AG04450 (cell line): ENCODE data around the gene ERBB3. TPM values are rescaled to one million over a fixed set of nuclear protein-coding genes. Genes with fewer than 3 reads are reported as not detected.

ENCODE experiments used
- CTCF ChIA-PET: fragments of 300-600, 350-600 bp; formaldehyde crosslinking; extraction: SDS; loops from one replicate; lab custom pipeline; 2022; ENCODE audit warnings: antibody characterized with exemption, inconsistent platforms; lab: Charles Lee
- POLR2A ChIA-PET: fragments of 350-600 bp; formaldehyde crosslinking; extraction: SDS; loops from one replicate; lab custom pipeline; 2021; ENCODE audit warnings: antibody characterized with exemption, inconsistent platforms; lab: Yijun Ruan, JAX
- DNase-seq: peaks from one replicate; pipeline ENCODE4 v3.0.0-alpha.2; 2011; ENCODE audit warnings: low read depth, low spot score
- H3K27ac ChIP-seq: one replicate; pipeline ENCODE4 v1.5.1; 2012; ENCODE audit warnings: low read depth, low read length, control low read depth
- H3K27me3 ChIP-seq: one replicate; pipeline ENCODE4 v1.6.0; 2012; ENCODE audit warnings: low read length; ENCODE audit not compliant: control insufficient read depth, insufficient read depth
- H3K4me3 ChIP-seq: 2 replicates; pipeline ENCODE4 v1.5.1; 2011; ENCODE audit warnings: mild to moderate bottlenecking, low read depth, low read length, control low read depth
- H3K9me3 ChIP-seq: 2 replicates; pipeline ENCODE4 v1.5.1; 2012; ENCODE audit warnings: low read length; ENCODE audit not compliant: control insufficient read depth, insufficient read depth
- CTCF ChIP-seq: IDR thresholded peaks from 2 replicates; pipeline ENCODE4 v1.5.1; 2011; ENCODE audit warnings: low read depth, low read length, control low read depth, inconsistent platforms
- polyA plus RNA-seq: library from polyadenylated mRNA; depleted of rRNA; stranded (reverse); fragments of >200 nt; gene quantifications from 2 replicates; pipeline ENCODE4 v1.2.3, GENCODE V29; 2011; rRNA removed

The ERBB3 gene
- polyA plus RNA-seq, 1 experiment = 1.7 TPM

GRCh38 chr12:56152132-56152755 lies 72.3 kb downstream of the ERBB3 start, which contains the start of gene MYL6B:
Gene MYL6B, plus strand, starts transcription at chr12:56152587. Its CDS starts 1,332 bp downstream, at chr12:56153919.
- POLR2A ChIA-PET = interaction anchor here (1.2 to 1.3 kb wide), 2 partner anchors 10 to 24 kb away, joined by 4 to 5 read pairs; partner anchors contain the start of gene ESYT1
- Histone ChIP-seq H3K27me3 (no peaks in the 10 kb centered on the region), H3K9me3 (no peaks in the 10 kb centered on the region), H3K27ac (peak within 1 kb of the TSS; percentile 81), H3K4me3 (peak within 1 kb of the TSS; percentile 71)
- peak; percentile 61 for DNase-seq
- no peak for TF ChIP-seq CTCF
- CTCF ChIA-PET = interaction anchor here (0.6 to 0.9 kb wide), 9 partner anchors 11 to 413 kb away, joined by 3 to 4 read pairs (median 3); partner anchors contain the start of genes ESYT1 and SMARCC2

Other genes starting within 250 kb of the ERBB3 start
- gene MMP19, start 237.2 kb upstream of the ERBB3 start, polyA plus RNA-seq = 43.8 and 46.3 TPM in 2 replicates
- gene PYM1, start 152.3 kb upstream of the ERBB3 start, polyA plus RNA-seq = 34.9 and 35.3 TPM in 2 replicates
- gene DGKA, start 149.0 kb upstream of the ERBB3 start, polyA plus RNA-seq = 53.6 and 59.7 TPM in 2 replicates
- 1.6 and 2.2 TPM in 2 replicates for gene PMEL, start 114.1 kb upstream of the ERBB3 start, polyA plus RNA-seq
- 30.6 and 38.8 TPM in 2 replicates for gene CDK2, start 113.3 kb upstream of the ERBB3 start, polyA plus RNA-seq
- 136 and 157 TPM in 2 replicates for gene RAB5B, start 106.1 kb upstream of the ERBB3 start, polyA plus RNA-seq
- gene SUOX, start 82.9 kb upstream of the ERBB3 start, polyA plus RNA-seq = 21.0 and 22.8 TPM in 2 replicates
- 3.9 and 4.7 TPM in 2 replicates for gene IKZF4, start 59.1 kb upstream of the ERBB3 start, polyA plus RNA-seq
- gene RPS26, start 38.2 kb upstream of the ERBB3 start, polyA plus RNA-seq = 348 and 382 TPM in 2 replicates
- 169 and 223 TPM in 2 replicates for gene PA2G4, start 24.4 kb downstream of the ERBB3 start, polyA plus RNA-seq
- 7,461 and 7,686 TPM in 2 replicates for gene RPL41, start 36.5 kb downstream of the ERBB3 start, polyA plus RNA-seq
- 1.5 and 1.9 TPM in 2 replicates for gene ZC3H10, start 38.1 kb downstream of the ERBB3 start, polyA plus RNA-seq
- 127 and 140 TPM in 2 replicates for gene ESYT1, start 48.1 kb downstream of the ERBB3 start, polyA plus RNA-seq
- 118 and 124 TPM in 2 replicates for gene MYL6B, start 72.4 kb downstream of the ERBB3 start, polyA plus RNA-seq
- gene MYL6, start 78.2 kb downstream of the ERBB3 start, polyA plus RNA-seq = 5,661 and 5,957 TPM in 2 replicates
- 90.2 and 101 TPM in 2 replicates for gene SMARCC2, start 109.3 kb downstream of the ERBB3 start, polyA plus RNA-seq
- gene RNF41, start 141.8 kb downstream of the ERBB3 start, polyA plus RNA-seq = 97.2 and 123 TPM in 2 replicates
- gene NABP2, start 144.2 kb downstream of the ERBB3 start, polyA plus RNA-seq = 46.9 and 52.5 TPM in 2 replicates
- gene SLC39A5, start 149.9 kb downstream of the ERBB3 start, polyA plus RNA-seq = not detected in 2 replicates
- 16.0 and 20.2 TPM in 2 replicates for gene ANKRD52, start 178.2 kb downstream of the ERBB3 start, polyA plus RNA-seq
- gene COQ10A, start 186.8 kb downstream of the ERBB3 start, polyA plus RNA-seq = 12.1 and 15.6 TPM in 2 replicates
- gene CS, start 220.2 kb downstream of the ERBB3 start, polyA plus RNA-seq = 167 and 173 TPM in 2 replicates
- gene CNPY2, start 235.8 kb downstream of the ERBB3 start, polyA plus RNA-seq = 186 and 194 TPM in 2 replicates